HG02884 (cell line): ENCODE results near the gene ZFYVE28.
"Not testable (repeated sequence)": the region's sequence is repeated elsewhere in the genome, so short reads cannot be mapped to it uniquely, and the experiment has no call there.

ENCODE experiments used
- ATAC-seq: cut with Tn5 transposase; IDR thresholded peaks from one replicate; pipeline ENCODE4 v1.9.1; 2021; ENCODE audit warnings: mild to moderate bottlenecking, moderate library complexity; ENCODE audit not compliant: unreplicated experiment

Gene ZFYVE28

GRCh38 chr4:2393353-2394270 lies 24.8 kb downstream of the ZFYVE28 start:
- no peak for ATAC-seq

- no peak for ATAC-seq
Observed at GRCh38 chr4:2390784-2391421, 27.5 kb downstream of the ZFYVE28 start.

- ATAC-seq, result no peak
Observed at GRCh38 chr4:2390146-2390545, 28.3 kb downstream of the ZFYVE28 start.

- no peak for ATAC-seq
Observed at GRCh38 chr4:2389691-2390090, 28.8 kb downstream of the ZFYVE28 start.

GRCh38 chr4:2388429-2389182 lies 29.8 kb downstream of the ZFYVE28 start:
- ATAC-seq, result no peak

GRCh38 chr4:2387829-2388228 lies 30.6 kb downstream of the ZFYVE28 start:
- no peak for ATAC-seq

GRCh38 chr4:2387218-2387617 lies 31.2 kb downstream of the ZFYVE28 start:
- ATAC-seq, result no peak

- no peak for ATAC-seq
Observed at GRCh38 chr4:2386717-2387116, 31.7 kb downstream of the ZFYVE28 start.

GRCh38 chr4:2385516-2385915 lies 32.9 kb downstream of the ZFYVE28 start:
- no peak for ATAC-seq

GRCh38 chr4:2384245-2384644 lies 34.2 kb downstream of the ZFYVE28 start:
- ATAC-seq, result no peak

- ATAC-seq, result no peak
Observed at GRCh38 chr4:2383760-2384159, 34.7 kb downstream of the ZFYVE28 start.

GRCh38 chr4:2383220-2383631 lies 35.2 kb downstream of the ZFYVE28 start:
- not testable (repeated sequence) for ATAC-seq

- ATAC-seq, result not testable (repeated sequence)
Observed at GRCh38 chr4:2382769-2383202, 35.7 kb downstream of the ZFYVE28 start.

- ATAC-seq, result not testable (repeated sequence)
Observed at GRCh38 chr4:2380589-2380988, 37.9 kb downstream of the ZFYVE28 start.

GRCh38 chr4:2378898-2379297 lies 39.5 kb downstream of the ZFYVE28 start:
- ATAC-seq, result no peak

- no peak for ATAC-seq
Observed at GRCh38 chr4:2378401-2378800, 40.0 kb downstream of the ZFYVE28 start.

- no peak for ATAC-seq
Observed at GRCh38 chr4:2377241-2377640, 41.2 kb downstream of the ZFYVE28 start.

- ATAC-seq, result no peak
Observed at GRCh38 chr4:2375427-2375826, 43.0 kb downstream of the ZFYVE28 start.

GRCh38 chr4:2373532-2373931 lies 44.9 kb downstream of the ZFYVE28 start:
- no peak for ATAC-seq

- no peak for ATAC-seq
Observed at GRCh38 chr4:2372488-2373030, 45.9 kb downstream of the ZFYVE28 start.
